ENCODE data around the gene CASP3.
"Not testable (repeated sequence)": the region's sequence is repeated elsewhere in the genome, so short reads cannot be mapped to it uniquely, and the experiment has no call there.

CASP3 gene

DNA sequence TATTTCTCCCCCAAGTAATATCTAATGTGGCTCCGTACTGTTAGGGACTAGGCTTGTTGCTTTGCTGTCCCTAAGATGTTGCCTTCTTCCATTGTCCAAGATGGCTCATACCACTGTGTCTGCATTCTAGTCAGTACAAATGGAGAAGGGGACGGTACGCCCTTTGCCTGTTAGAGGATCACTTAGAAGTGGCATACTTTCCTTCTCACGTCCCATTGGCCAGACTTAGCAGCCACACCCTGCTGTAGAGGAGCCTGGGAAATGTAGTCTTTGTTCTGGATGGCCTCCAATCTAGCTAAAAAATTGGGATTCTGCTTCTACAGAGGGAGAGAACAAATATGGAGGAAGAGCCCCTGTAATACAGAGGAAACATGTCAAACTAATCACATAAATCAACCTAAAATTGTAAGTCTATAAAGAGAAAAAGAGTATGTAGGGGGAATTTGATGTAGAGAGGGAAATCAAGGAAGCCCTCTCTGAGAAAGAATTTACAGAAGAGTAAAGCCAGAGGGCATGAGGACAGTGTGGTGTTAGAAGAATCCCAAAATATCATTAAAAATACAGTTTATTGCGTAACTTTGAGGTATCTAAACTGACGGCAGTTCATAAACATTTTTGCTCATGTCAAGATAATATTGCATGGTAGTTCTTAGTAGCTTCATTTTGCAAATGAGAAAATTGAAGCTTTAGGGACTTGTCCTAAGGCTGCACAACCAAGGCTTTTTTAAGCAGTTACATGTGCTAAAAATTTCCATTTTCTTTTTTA is 15.4 kb upstream of the CASP3 start:
- no peak for DNase-seq (ENCODE audit: low read depth)

DNA sequence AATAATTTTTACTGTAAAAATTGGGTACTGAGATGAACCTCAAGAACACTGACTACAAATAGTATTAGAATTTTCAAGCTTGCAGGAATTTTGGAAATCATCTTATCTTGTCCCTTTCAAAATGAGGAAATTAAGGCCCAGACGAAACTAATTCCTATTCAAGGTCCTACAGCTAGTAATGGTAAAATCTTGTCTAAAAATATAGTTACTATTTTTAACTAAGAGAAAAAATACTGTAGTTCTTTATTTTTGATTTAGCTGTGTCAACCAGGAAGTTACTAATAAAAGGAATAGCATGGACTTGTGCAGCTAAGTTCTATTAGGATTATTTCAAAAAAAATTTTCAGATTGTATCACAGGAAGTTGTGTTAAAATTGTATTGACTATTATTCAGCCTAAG is 13.0 kb upstream of the CASP3 start:
- DNase-seq (ENCODE audit: low read depth), result no peak

DNA sequence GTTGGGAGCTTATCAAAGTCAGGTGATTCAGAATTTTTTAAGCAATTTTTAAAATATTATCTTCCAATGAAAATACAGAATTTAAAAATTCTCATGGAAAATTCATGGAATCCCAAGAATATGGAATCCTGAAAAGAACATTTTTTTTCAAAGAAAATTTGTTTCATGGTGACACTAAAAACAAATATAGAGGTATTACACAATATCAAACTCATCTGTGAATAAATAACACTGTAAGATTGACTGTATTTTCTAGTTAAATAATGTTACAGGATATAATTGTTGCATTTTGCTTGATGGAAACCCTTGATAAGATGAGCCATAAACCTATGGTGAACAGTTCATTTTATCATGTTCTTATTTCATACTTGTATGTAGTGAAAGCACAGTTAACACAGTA is 11.7 kb upstream of the CASP3 start:
- no peak for DNase-seq (ENCODE audit: low read depth)

DNA sequence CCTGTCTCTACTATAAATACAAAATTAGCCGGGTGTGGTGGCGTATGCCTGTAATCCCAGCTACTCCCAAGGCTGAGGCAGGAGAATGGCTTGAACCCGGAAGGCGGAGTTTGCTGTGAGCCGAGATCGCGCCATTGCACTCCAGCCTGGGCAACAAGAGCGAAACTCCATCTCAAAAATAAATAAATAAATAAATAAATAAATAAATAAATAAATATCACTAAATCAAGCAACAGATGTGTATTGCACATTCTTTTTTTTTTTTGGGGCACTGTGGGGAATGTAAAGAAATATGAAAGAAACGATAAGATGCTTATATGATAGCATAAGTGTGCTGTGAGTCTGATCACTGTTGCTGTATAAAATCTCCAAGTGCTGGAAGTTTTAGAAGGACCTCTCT is 8.6 kb upstream of the CASP3 start:
- not testable (repeated sequence) for DNase-seq (ENCODE audit: low read depth)

DNA sequence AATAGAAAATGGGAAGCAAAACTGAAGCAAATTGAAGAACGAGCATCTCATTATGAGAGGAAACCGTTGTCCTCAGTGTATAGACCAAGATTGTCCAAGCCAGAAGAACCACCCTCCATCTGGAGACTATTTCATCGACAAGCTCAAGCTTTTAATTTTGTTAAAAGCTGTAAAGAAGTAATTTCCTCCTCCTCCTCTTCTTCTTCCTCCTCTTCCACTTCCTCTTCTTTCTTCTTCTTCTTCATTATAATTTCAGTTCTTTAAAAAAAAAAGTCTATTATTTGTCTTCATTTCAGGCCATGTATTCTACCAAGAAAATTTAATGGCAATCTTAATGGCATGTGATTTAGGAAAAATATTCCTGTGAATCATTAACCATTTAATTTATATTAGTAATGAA is 7.9 kb upstream of the CASP3 start:
- DNase-seq (ENCODE audit: low read depth), result no peak

DNA sequence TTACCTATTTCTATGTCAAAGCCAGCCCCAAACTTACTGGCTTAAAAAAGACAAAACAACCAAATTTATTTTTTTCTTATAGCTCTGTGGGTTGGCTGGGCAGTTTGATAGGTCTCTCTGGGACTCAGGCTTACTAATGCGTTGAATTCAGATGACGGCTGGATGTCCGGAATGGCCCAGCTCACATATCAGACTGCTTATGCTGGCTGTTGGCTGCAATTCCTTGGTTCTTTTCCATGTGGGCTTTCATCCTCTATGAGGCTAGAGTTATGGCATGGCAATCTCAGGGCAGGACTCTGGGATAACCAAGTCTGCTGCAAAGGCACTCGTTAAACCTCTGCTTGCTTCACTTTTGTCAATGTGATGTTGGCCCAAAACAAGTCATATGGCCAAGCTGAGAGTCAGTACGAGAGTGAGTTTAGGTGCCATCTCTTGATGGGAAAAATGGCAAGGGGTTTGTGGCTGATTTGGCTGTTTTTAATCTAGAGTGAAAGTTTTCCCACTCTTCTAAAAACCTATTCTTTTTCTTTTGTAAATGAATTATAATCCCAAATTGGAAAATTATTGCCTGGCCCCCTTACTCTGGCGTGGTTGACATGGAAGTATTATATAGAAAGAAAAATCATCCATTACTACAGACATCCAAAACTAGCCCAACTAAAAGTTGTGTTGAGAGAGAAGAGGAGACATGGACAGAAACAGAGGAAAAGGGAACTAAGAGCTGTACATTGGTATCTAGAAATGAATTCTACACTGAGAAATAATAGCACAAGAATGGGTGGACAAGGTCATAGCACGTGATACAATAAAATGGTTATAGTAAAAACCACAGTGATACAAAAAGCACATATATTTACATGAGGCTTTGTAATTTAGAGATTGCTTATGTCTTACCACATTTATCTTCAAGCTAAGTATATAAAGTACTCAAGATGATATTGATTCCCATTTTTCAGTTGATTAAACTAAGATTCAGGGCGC is 6.9 kb upstream of the CASP3 start:
- no peak for DNase-seq (ENCODE audit: low read depth)

DNA sequence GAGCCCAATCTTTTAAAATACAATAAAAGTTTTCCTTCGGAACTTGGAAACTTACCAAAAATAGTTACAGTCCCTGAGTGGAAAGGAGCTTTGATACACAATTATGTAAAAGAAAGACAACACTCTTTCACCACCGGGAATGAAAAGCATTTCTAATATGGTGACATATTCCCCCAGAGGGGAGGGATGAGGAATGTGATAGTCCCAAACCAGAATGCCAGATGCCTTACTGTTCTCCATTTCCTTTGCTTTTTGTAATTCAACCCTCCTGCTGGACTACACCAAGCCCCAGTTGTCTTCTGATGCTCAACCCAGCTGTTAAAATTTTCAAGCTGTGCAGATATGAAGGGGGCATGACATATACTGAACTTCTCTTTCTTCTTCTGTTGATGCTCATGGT is 4.4 kb upstream of the CASP3 start:
- no peak for DNase-seq (ENCODE audit: low read depth)

DNA sequence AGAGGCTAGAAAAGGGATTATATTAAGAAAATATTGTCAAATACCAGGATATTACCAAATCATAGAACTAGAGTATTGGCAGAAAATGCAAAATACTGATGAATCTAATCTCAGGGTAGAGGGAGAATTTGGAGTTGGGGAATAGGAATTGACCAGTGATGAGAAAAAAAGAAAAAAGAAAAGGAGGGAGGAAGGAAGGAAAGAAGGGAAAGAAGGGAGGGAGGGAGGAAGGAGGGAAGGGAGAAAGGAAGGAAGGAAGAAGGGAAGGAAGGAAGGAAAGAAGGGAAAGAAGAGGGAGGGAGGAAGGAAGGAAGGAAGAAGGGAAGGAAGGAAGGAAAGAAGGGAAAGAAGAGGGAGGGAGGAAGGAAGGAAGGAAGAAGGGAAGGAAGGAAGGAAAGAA is 3.4 kb upstream of the CASP3 start:
- DNase-seq (ENCODE audit: low read depth), result not testable (repeated sequence)

DNA sequence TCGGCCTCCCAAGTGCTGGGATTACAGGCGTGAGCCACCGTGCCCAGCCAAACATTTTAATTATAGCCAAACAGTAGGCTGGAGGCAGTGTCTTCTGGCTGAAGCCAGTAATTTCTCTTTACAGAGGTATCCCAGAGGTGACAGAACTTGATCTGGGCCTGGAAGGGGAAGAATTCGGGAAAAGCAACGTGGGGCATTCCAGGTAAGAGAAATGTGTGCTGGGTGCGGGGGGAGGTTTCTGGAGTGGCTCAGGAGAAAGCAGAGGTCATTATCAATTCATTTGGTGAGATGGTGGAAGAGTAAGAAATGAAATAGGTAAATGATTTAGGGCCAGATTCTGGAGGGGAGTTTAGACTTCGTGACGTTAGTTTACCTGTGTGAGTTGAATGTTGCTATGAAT is 2.7 kb upstream of the CASP3 start:
- no peak for DNase-seq (ENCODE audit: low read depth)

DNA sequence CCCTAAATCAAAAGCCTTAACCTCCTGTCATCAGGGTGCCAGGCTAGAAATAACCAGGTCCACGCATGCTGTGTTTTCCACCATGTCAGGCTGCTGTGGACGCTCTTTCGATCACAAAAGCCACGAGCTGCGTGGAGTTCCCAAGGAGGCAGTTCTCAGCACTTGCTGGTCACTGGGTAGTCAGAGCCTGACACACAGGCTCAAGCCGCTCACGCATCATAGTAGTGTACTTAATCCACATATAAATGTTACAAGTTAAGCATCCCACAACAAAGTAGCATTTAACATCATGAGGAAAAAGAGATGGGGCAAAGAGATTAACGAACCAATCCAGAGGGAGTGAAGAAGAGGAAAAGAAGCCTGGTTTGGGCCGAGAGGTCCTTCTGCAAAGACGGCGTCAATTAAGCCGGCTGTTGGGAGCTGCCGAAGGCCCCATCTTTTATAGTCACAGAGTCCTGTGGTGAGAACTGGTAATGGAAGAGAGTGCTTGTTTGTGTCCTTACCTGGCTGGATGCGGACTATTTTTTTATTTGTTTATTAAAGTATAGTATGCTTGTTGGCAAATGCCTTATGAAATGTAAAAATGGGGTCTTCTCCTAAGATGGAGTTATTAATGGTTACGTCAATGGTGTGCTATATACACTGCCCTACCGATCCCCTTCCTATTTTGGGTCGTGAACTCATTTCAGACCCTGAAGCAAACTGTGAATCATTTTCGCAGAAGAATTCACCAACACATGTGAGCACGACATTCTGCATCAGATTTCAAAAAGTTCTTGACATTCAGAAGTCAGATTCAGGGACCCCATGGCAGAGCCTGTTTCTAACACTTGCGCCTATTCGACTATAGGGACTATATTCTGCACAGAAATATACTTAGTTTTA is 966 bp upstream of the CASP3 start:
- no peak for DNase-seq (ENCODE audit: low read depth)

DNA sequence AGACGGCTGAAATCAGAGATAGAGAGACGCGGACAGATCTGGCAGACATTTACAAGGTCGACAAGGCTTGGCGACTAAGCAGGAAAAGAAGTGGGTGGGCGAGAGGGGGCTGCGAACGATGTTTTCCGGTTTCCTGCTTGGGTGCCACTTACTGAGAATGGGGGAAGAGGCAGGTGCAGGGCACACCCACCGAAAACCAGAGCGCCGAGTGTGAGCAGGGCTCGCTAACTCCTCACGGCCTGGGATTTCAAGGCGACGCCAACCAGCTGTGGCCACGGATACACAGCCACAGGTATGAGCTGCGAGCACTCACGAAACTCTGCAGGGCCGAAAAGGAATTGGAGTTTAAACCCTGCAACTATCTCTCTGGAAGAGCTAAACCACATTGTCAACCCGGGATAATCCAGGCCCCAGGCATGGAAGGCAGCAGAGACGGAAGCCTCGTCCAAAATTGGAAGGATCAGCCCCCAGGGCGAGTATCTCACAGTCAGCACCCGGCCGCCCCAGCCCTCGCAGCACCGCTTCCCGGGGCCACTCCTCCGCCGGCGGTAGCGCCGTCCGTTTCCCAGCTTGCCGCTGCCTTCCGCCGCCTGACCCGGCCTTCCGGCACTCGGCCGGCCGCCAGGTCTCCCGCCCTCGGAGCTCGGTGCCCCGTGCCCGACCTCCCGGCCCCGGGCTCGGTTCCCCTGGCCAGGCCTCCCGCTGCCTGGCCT is 778 bp downstream of the CASP3 start:
- DNase-seq (ENCODE audit: low read depth), result peak; percentile 20

DNA sequence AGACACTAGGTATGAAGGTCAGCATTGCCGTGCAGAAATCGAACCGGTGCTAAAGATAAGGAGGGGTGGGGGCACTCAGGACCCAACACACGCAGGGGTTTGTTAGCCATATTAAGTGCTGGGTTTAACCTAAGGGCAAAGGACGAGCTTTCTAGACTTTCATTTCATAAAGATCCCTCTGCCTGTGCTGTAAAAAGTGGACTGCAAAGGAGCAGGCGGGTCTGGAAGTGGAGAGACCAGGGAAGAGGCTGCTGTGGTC is 1.3 kb downstream of the CASP3 start:
- no peak for DNase-seq (ENCODE audit: low read depth)

DNA sequence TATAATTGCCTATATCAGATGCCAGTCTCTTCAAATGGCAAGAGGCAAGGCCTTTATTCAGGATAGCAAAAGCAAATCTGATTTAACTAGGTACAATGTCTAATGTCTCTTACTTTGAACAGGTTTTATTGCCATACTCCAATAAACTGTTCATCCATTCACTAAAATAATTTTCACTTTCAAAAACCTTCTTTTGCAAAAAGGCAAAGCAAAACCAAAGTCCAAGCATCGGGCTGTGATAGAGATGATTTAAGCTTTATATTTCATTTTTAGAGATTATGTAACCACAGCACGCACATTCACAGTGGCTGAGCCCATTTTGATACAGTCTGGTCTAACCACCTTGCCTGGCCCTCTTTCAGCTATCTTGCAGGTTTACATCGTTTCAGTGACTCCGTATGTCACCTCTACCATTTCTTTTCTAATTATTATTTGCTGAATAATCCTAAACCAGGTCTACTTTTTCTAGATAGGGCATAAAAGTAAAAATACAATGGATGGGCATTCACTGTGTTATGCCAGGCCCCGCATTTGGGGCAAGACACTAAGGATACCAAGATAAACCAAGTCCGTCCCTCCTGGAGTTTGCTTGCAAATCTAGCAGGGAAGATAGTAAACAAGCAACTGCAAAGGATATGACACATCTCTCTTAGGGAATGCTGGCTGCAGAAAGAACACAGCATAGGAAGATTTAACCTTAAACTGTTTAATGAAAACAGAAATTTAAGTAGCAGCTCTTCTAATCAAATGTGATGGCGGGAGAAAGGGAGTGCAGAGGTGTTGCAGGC is 1.8 kb downstream of the CASP3 start:
- no peak for DNase-seq (ENCODE audit: low read depth)

DNA sequence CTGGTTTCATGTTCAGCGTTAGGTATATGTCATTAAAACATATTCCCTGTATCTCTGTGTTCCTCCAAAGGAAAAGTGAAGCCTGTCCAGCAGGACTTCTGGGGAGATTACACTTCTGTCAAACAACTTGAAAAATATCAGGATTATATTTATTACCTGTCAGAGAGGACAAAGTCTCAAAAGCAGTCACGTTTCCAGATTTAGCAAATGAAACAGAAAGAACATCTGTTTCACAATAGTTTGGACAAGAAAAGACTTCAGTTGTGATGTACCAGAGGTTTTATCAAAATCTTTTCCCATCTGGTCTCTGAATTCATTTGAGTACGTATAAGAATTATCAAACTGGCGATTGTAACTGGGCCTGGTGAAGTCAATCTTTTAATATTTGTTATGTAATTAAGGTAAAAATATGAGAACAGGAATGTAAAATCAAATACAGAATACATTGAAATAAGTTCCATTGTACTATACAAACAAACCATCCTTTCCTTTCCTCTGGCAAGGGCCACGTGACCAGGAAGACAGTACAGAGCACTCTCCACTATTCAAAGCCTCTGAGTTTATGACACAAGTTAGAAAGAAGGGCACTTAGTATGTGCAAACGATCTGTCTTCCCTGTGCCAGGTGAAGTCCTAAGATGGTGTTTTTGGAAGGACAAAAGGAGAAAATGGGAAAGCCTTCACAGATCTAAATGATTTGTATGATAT is 3.2 kb downstream of the CASP3 start:
- no peak for DNase-seq (ENCODE audit: low read depth)

DNA sequence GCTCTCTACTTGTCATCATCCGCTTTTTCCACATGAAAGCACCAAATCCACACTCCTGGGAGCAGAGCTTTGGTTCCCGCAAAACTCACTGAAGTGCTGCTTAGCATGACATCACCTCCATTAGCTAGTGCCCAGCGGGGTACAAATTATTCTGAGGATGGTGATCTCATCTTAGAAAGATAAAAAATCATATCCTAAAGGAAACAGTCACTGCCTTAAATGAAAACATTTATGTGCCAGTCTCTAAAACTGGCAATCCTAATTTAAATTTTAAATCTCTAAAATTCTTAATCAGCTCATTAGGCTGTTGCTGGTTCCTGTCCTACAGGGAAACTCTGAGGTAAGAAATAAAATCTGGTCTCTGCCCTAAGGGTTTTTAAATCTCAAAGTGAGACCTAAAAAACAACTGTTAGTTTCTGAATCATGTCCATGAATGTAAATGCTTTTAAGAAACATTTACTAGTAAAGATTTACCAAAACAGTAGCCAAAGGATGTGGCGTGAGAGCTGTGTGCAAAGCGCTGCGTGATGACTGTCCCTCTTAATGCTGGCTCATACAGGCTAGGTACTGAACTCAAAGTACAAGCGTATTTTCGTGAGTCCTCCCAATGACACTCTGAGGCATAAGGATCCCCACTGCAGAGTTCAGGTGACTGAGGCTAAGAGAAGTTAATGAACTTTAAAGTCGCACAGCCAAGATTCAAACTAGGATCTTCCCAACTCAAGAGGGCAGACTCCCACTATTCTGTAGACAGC is 4.5 kb downstream of the CASP3 start:
- no peak for DNase-seq (ENCODE audit: low read depth)

DNA sequence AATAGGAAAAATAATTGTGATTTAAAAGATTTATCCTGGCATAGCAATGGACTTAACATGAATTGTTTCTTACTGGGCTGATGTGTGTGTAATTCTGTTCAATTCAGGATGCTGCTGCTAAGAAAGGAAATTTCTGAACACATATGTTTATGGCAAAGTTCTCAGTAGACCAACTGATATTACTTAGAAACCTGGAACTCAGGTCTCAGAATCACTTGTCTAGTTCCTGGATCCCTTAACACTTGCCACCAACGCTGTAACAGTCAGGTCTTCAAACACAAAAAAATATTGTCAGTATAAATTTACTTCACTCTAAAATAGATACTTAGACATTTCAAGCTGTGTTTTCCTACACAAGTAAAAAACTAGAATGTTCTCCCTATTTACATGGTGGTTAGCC is 5.5 kb downstream of the CASP3 start:
- DNase-seq (ENCODE audit: low read depth), result no peak

DNA sequence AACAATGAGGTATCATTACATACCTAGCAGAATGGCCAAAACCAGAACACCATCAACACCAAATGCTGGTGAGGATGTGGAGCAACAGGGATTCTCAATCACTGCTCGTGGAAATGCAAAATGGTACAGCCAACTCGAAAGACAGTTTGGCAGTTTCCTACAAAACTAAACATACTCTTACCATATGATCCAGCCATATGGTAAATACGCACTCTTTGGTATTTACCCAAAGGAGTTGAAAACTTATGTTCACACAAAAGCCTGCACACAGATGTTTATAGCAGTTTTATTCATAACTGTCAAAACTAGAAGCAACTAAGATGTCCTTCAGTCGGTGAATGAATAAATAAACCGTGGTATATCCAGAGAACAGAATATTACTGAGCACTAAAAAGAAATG is 7.8 kb downstream of the CASP3 start:
- DNase-seq (ENCODE audit: low read depth), result no peak

DNA sequence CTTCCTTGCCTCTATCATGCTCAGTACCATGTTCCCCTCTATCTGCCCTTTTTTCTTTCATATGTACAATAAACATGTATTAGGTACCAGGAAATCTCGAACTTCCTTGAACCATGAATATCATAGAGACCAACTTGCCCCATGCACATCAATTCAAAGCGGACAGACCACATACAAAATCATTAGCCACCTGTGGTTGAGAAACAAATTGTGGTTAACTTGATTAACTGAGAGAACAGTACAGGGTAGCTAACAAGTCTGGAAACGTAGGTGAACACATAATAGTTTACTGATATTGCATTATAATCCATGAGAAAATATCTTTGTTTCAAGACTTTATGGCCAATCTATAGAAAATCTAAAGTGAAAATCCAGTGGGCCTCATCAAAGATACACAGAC is 8.2 kb downstream of the CASP3 start:
- DNase-seq (ENCODE audit: low read depth), result no peak

DNA sequence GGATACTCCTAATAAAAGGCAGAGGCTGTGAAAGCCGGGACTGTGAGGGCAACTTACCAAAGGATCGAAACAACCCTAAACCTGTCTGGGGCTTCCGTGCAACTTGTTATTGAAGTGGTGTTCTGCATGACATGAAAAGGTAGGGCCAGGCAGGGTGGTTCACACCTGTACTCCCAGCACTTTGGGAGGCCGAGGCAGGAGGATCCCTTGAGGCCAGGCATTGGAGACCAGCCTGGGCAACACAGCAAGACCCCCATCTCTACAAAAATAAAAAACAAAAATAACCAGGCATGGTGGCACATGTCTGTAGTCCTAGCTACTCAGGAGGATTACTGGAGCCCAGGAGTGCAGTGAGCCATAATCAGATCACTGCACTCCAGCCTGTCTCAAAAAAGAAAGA is 12.3 kb downstream of the CASP3 start:
- DNase-seq (ENCODE audit: low read depth), result no peak

DNA sequence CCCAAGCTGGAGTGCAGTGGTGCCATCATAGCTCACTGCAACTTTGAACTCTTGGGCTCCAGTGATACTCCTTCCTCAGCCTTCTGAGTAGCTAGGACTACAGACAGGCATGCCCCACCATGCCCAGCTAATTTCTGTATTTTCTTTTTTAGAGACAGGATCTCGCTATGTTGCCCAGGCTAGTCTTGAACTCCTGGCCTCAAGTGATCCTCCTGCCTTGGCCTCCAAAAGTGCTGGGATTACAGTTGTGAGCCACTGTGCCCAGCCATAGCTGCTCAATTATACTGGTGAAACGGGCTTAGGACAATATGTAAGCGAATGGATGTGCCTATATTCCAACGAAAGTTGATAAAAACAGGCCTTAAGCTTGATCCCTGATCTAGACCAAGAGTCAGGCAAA is 13.1 kb downstream of the CASP3 start:
- no peak for DNase-seq (ENCODE audit: low read depth)
